Measurements from ENCODE around the gene NHLRC3. TPM values are rescaled to one million over a fixed set of nuclear protein-coding genes. Genes with fewer than 3 reads are reported as not detected.

The NHLRC3 gene, protein sequence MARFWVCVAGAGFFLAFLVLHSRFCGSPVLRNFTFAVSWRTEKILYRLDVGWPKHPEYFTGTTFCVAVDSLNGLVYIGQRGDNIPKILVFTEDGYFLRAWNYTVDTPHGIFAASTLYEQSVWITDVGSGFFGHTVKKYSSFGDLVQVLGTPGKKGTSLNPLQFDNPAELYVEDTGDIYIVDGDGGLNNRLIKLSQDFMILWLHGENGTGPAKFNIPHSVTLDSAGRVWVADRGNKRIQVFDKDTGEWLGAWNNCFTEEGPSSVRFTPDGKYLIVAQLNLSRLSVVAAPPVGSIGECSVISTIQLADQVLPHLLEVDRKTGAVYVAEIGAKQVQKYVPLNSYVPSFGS
- total RNA-seq (2022) (11.3 and 13.2 TPM in 2 replicates), Bru-seq, nascent RNA (percentile 80 among the genes with signal in this experiment), BruChase-seq, experiment 1, labeled RNA remaining after a 6-hour chase (percentile 93 among the genes with signal in this experiment), BruChase-seq, experiment 2, labeled RNA remaining after a 2-hour chase (percentile 95 among the genes with signal in this experiment)
- long read RNA-seq, partial matches to known transcripts: 4 of 8 reads
- long read RNA-seq, other reads (novel, unspliced or antisense): 0 of 8 reads

DNA sequence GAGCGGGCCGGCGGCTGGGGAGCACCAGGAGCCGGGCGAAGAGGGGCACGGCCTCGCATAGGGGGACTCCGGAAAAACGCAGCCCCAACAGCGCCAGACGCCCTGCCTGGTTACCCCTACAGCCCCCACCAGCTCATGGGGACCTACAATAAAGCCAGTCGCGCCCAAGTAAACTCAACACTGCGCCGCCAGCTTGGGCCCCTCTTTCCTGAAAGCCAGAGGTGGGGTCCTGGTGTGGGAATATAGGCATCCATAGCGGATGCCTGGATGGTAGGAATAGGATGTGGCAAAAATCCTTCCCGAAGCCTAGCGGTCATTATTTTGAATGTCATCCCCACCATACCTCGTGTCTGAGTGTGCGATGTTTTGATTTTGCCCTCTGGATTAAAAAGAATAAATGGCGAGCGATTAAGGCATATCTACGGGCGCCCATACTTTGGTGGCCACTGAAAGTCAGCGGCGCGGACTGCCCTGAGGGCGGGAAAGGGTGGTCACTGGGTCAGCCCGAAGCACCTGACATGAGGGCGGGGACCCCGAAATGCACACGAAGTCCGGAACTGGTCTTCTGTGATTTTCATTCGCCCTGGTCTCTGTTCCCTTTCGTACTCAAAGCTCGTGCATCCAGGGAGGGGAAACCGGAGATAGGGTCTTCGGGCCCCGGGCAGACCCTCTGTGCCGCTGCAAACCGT is at the start of gene NHLRC3, which contains the start of gene PROSER1:
TSS of gene NHLRC3 (plus strand) at position 577 of the 689 bp plus-strand sequence. CDS start 184 bp downstream, outside the sequence.
TSS of gene PROSER1 (minus strand) at position 210 of the 689 bp plus-strand sequence. CDS start 847 bp downstream, outside the sequence.
- no TSS peak for BruUV-seq (replicated peaks)
- ChIA-PET POLR2A (interaction anchor here (0.7 to 2.8 kb wide), 22 partner anchors 8 to 1979 kb away, joined by 3 to 17 read pairs (median 4); partner anchors contain the start of genes LHFPL6, SLC25A15 and SUPT20H), CTCF (interaction anchor here (0.5 to 2.4 kb wide), 10 partner anchors 9 to 274 kb away, joined by 3 to 8 read pairs (median 3); no protein-coding TSS in a partner anchor)
- Mint-ChIP-seq H3K27ac (ENCODE audit: low read depth, unreplicated experiment) (peak within 1 kb of the TSS; percentile 35), H3K36me3 (ENCODE audit: insufficient read depth, unreplicated experiment) (peaks cover 2% of the 10 kb centered on the region), H3K4me3 (ENCODE audit: unreplicated experiment) (peak within 1 kb of the TSS; percentile 97), H3K4me1 (ENCODE audit: insufficient read depth, unreplicated experiment) (peaks cover 6% of the 10 kb centered on the region), H3K27me3 (ENCODE audit: insufficient read depth, unreplicated experiment) (no peaks in the 10 kb centered on the region), H3K9me3 (ENCODE audit: unreplicated experiment) (no peaks in the 10 kb centered on the region)
- intact Hi-C loops (cut with micrococcal nuclease): loop anchor here (5.0 kb wide), 1 partner anchor 574 kb away; no protein-coding TSS in a partner anchor
- TF ChIP-seq, protein P1, sequence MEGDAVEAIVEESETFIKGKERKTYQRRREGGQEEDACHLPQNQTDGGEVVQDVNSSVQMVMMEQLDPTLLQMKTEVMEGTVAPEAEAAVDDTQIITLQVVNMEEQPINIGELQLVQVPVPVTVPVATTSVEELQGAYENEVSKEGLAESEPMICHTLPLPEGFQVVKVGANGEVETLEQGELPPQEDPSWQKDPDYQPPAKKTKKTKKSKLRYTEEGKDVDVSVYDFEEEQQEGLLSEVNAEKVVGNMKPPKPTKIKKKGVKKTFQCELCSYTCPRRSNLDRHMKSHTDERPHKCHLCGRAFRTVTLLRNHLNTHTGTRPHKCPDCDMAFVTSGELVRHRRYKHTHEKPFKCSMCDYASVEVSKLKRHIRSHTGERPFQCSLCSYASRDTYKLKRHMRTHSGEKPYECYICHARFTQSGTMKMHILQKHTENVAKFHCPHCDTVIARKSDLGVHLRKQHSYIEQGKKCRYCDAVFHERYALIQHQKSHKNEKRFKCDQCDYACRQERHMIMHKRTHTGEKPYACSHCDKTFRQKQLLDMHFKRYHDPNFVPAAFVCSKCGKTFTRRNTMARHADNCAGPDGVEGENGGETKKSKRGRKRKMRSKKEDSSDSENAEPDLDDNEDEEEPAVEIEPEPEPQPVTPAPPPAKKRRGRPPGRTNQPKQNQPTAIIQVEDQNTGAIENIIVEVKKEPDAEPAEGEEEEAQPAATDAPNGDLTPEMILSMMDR (IDR thresholded peaks at IDR 0.05; ENCODE audit: unreplicated experiment): no peak
- DNase-seq (ENCODE audit: unreplicated experiment): peak; percentile 96

DNA sequence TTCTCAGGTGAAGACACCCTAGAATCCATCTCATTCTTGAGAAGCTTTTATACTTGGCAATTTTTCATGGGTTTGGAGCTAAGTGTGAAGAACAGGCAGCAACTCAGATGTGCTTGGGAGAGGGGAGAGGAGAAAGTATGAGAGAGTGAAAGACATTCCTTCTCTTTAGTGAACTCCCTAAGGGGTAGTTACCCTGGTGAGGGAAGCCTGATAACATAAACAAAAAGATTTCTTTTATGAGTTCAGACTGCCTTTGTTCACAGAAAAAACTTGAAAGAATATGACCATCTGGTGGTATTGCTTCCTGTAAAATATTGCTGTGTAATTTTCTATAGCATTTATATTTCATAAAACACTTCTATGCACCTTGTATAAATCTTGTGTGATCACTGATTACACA is 47.6 kb upstream of the NHLRC3 start, which contains the start of gene STOML3:
TSS of gene STOML3 (minus strand) at position 139 of the 400 bp plus-strand sequence. CDS start at position 29, 110 bp downstream.
- Mint-ChIP-seq H3K27me3 (ENCODE audit: insufficient read depth, unreplicated experiment) (no peaks in the 10 kb centered on the region), H3K4me1 (ENCODE audit: insufficient read depth, unreplicated experiment) (no peaks in the 10 kb centered on the region), H3K36me3 (ENCODE audit: insufficient read depth, unreplicated experiment) (no peaks in the 10 kb centered on the region), H3K9me3 (ENCODE audit: unreplicated experiment) (no peaks in the 10 kb centered on the region), H3K4me3 (ENCODE audit: unreplicated experiment) (no peak within 1 kb of the TSS), H3K27ac (ENCODE audit: low read depth, unreplicated experiment) (no peak within 1 kb of the TSS)
- intact Hi-C loops (cut with micrococcal nuclease): no loop called here
- TF ChIP-seq, protein P1 (IDR thresholded peaks at IDR 0.05; ENCODE audit: unreplicated experiment): no peak
- no TSS peak for BruUV-seq (replicated peaks)
- POLR2A ChIA-PET: no interaction called here
- DNase-seq (ENCODE audit: unreplicated experiment): no peak
- CTCF ChIA-PET: interaction anchor here (0.6 to 0.7 kb wide), 2 partner anchors 26 to 153 kb away, joined by 3 read pairs; no protein-coding TSS in a partner anchor

DNA sequence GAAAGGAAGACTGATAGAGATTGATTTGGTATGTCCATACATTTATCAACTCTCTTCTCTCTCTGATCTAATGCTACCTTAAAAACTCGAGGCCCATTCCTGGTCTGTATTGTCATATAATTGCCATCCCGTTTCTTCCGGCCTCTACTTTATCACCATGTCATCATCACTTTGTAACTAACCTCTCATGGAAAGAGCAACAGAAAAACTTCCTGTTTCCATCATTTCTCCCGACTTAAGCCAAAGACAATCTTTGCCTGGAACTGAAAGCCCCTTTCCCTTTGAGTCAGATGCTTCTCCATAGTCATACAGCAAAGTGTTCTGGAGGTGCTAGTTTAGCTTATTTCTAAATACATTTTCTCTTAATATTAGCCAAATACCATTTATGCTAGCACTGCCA is 44.9 kb upstream of the NHLRC3 start:
- Mint-ChIP-seq H3K9me3 (ENCODE audit: unreplicated experiment) (no peaks in the 10 kb centered on the region), H3K4me3 (ENCODE audit: unreplicated experiment) (no peak overlapping the region), H3K4me1 (ENCODE audit: insufficient read depth, unreplicated experiment) (no peaks in the 10 kb centered on the region), H3K36me3 (ENCODE audit: insufficient read depth, unreplicated experiment) (no peaks in the 10 kb centered on the region), H3K27me3 (ENCODE audit: insufficient read depth, unreplicated experiment) (no peaks in the 10 kb centered on the region), H3K27ac (ENCODE audit: low read depth, unreplicated experiment) (no peak overlapping the region)
- ChIA-PET CTCF (no interaction called here), POLR2A (no interaction called here)
- DNase-seq (ENCODE audit: unreplicated experiment): no peak
- BruUV-seq (replicated peaks): no TSS peak
- intact Hi-C loops (cut with micrococcal nuclease): no loop called here
- TF ChIP-seq, protein P1 (IDR thresholded peaks at IDR 0.05; ENCODE audit: unreplicated experiment): no peak
